Measurements from ENCODE around the gene KCNC3. TPM values are rescaled to one million over a fixed set of nuclear protein-coding genes. Genes with fewer than 3 reads are reported as not detected.

Gene KCNC3
- total and polyA plus RNA-seq, 2 of the 13 experiments (the other 11 are each of a cell fraction or from before 2014, with no cell fraction given): 0.29 to 1.7 TPM

DNA sequence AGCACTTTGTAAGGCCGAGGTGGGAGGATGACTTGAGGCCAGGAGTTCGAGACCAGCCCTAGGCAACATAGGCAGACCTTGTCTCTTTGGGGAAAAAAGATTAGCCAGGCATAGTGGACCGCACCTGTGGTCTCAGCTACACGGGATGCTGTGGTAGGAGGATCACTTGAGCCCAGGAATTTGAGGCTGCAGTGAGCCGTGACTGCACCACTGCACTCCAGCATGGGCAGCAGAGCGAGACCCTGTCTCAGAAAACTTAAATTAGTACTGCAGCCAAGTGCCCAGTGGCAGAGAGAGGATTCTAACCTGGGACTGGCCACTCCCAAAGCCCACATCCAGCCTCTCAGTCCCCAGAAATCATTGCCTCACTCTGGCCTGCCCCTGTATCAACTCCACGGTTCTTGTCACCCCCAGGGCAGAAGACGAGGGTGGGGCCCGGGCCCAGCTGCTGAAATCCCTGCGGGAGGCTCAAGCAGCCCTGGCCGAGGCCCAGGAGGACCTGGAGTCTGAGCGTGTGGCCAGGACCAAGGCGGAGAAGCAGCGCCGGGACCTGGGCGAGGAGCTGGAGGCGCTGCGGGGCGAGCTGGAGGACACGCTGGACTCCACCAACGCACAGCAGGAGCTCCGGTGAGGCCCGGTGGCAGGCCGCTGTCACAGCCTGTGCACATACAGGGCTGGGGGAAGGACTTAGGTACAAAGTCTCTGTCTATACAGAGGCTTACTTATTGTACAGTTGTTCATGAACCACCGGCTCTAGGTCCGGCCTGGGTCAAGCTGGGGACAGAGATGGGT, 53.4 kb downstream of the KCNC3 start (continued):
- TF ChIP-seq ZNF792 (CRISPR knock-in tag; IDR thresholded peaks at IDR 0.05) (peak; percentile 89; the same call in 1 of the 2 replicates), SAP130 (CRISPR knock-in tag; IDR thresholded peaks at IDR 0.05; ENCODE audit: low read depth) (peak; percentile 70), ZSCAN29 (CRISPR knock-in tag; conservative IDR thresholded peaks at IDR 0.05) (no peak), FOXA1 (IDR thresholded peaks at IDR 0.05) (no peak), FOXA1 (CRISPR knock-in tag; IDR thresholded peaks at IDR 0.05) (peak; percentile 16; the same call in 1 of the 2 replicates), NCOR1 (IDR thresholded peaks at IDR 0.05; ENCODE audit: borderline replicate concordance, low read length) (0 out of 2 replicates have a peak, but pooled peaks have one; percentile 43), FOXM1 (CRISPR knock-in tag; IDR thresholded peaks at IDR 0.05) (no peak), ZNF264 (CRISPR knock-in tag; IDR thresholded peaks at IDR 0.05) (peak; percentile 83), SOX6 (IDR thresholded peaks at IDR 0.05) (no peak), SOX6 (CRISPR knock-in tag; IDR thresholded peaks at IDR 0.05) (peak; percentile 66), ZFY (CRISPR knock-in tag; IDR thresholded peaks at IDR 0.05) (peak; percentile 91), EP300 (IDR thresholded peaks at IDR 0.05; ENCODE audit: low read depth in 2 of 2, low read length in 2 of 2) (0 out of 4 replicates have a peak, but pooled peaks of 1 of the 2 experiments have one; percentile 22), EP300 (CRISPR knock-in tag; IDR thresholded peaks at IDR 0.05; ENCODE audit: borderline replicate concordance) (no peak), POLR2G (IDR thresholded peaks at IDR 0.05; ENCODE audit: low read depth, low read length) (peak; percentile 65), MAFF (IDR thresholded peaks at IDR 0.05; ENCODE audit: low read depth, low read length) (no peak), SKI (IDR thresholded peaks at IDR 0.05; ENCODE audit: partially characterized antibody) (peak; percentile 60), HNRNPLL (IDR thresholded peaks at IDR 0.05; ENCODE audit: low read depth, low read length, poor library complexity, severe bottlenecking) (peak; percentile 69), ZNF605 (CRISPR knock-in tag; IDR thresholded peaks at IDR 0.05) (peak; percentile 74)
- TF ChIP-seq, protein P1, sequence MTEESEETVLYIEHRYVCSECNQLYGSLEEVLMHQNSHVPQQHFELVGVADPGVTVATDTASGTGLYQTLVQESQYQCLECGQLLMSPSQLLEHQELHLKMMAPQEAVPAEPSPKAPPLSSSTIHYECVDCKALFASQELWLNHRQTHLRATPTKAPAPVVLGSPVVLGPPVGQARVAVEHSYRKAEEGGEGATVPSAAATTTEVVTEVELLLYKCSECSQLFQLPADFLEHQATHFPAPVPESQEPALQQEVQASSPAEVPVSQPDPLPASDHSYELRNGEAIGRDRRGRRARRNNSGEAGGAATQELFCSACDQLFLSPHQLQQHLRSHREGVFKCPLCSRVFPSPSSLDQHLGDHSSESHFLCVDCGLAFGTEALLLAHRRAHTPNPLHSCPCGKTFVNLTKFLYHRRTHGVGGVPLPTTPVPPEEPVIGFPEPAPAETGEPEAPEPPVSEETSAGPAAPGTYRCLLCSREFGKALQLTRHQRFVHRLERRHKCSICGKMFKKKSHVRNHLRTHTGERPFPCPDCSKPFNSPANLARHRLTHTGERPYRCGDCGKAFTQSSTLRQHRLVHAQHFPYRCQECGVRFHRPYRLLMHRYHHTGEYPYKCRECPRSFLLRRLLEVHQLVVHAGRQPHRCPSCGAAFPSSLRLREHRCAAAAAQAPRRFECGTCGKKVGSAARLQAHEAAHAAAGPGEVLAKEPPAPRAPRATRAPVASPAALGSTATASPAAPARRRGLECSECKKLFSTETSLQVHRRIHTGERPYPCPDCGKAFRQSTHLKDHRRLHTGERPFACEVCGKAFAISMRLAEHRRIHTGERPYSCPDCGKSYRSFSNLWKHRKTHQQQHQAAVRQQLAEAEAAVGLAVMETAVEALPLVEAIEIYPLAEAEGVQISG (CRISPR knock-in tag; IDR thresholded peaks at IDR 0.05): peak; percentile 63; the same call in 1 of the 2 replicates
- TF ChIP-seq, protein P2, sequence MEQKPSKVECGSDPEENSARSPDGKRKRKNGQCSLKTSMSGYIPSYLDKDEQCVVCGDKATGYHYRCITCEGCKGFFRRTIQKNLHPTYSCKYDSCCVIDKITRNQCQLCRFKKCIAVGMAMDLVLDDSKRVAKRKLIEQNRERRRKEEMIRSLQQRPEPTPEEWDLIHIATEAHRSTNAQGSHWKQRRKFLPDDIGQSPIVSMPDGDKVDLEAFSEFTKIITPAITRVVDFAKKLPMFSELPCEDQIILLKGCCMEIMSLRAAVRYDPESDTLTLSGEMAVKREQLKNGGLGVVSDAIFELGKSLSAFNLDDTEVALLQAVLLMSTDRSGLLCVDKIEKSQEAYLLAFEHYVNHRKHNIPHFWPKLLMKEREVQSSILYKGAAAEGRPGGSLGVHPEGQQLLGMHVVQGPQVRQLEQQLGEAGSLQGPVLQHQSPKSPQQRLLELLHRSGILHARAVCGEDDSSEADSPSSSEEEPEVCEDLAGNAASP (CRISPR knock-in tag; IDR thresholded peaks at IDR 0.05; ENCODE audit: borderline replicate concordance): peak; percentile 78; the same call in 1 of the 2 replicates
- TF ChIP-seq, protein P3, sequence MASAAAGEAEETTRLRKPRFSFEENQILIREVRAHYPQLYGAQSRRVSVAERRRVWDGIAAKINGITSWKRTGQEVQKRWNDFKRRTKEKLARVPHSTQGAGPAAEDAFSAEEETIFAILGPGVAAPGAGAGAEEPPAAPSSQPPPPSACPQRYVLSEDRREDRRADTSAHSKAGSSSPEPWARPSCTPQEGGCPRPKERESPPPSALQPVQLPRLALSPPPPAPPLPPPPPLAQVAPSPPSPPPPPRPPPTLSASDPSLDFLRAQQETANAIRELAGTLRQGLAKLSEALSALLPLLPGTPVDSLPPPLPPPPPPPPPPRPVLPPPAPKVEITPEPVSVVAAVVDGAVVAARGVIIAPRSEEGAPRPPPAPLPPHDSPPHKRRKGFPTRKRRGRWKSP (CRISPR knock-in tag; IDR thresholded peaks at IDR 0.05): 0 out of 2 replicates have a peak, but pooled peaks have one; percentile 62

All from HepG2 (cell line).